Stimulated activated CD4-positive, alpha-beta T cell treated with anti-CD3 and anti-CD28 coated beads, Interleukin-15, amount 100 ng/mL, for 24 hours (primary cell): ENCODE results near the gene CD163.
"Not testable (repeated sequence)": the region's sequence is repeated elsewhere in the genome, so short reads cannot be mapped to it uniquely, and the experiment has no call there.

Experiments used
- DNase-seq: peaks from one replicate; pipeline ENCODE4 v3.0.0-alpha.2; 2020

The CD163 gene

GRCh38 chr12:7448099-7448498 lies 55.5 kb downstream of the CD163 start:
- no peak for DNase-seq

GRCh38 chr12:7444537-7444936 lies 59.0 kb downstream of the CD163 start:
- DNase-seq = no peak

- DNase-seq = no peak
Observed at GRCh38 chr12:7444076-7444475, 59.5 kb downstream of the CD163 start, which contains the start of gene CD163L1. Gene CD163L1 (minus strand): TSS chr12:7444153. CDS start chr12:7444127, 26 bp downstream.

- no peak for DNase-seq
Observed at GRCh38 chr12:7441216-7441615, 62.4 kb downstream of the CD163 start.

GRCh38 chr12:7439579-7440505 lies 63.7 kb downstream of the CD163 start:
- DNase-seq = peak; percentile 66

- DNase-seq = not testable (repeated sequence)
Observed at GRCh38 chr12:7438291-7438995, 65.1 kb downstream of the CD163 start.

- peak; percentile 14 for DNase-seq
Observed at GRCh38 chr12:7437494-7437893, 66.1 kb downstream of the CD163 start.

GRCh38 chr12:7434670-7435069 lies 68.9 kb downstream of the CD163 start:
- no peak for DNase-seq

- DNase-seq = no peak
Observed at GRCh38 chr12:7433276-7433822, 70.2 kb downstream of the CD163 start.

GRCh38 chr12:7431993-7432685 lies 71.4 kb downstream of the CD163 start:
- no peak for DNase-seq
